ENCODE data around the gene MTA1.

Gene MTA1

GRCh38 chr14:105382343-105383082, 37.1 kb upstream of the MTA1 start:
- DNase-seq (ENCODE audit: low read depth, low spot score), result no peak
- CTCF ChIA-PET, result interaction anchor here (1.7 to 4.0 kb wide), 3 partner anchors 12 to 146 kb away, joined by 4 to 19 read pairs (median 5); no protein-coding TSS in a partner anchor
- no peak overlapping the region for H3K4me3 ChIP-seq (ENCODE audit: low read depth, low read length)
- POLR2A ChIA-PET, result no interaction called here
- TF ChIP-seq CTCF (IDR thresholded peaks at IDR 0.05; ENCODE audit: insufficient read depth, low read length, missing control alignments), result no peak

- no peak for TF ChIP-seq CTCF (IDR thresholded peaks at IDR 0.05; ENCODE audit: insufficient read depth, low read length, missing control alignments)
- no peak overlapping the region for H3K4me3 ChIP-seq (ENCODE audit: low read depth, low read length)
- no peak for DNase-seq (ENCODE audit: low read depth, low spot score)
- POLR2A ChIA-PET, result no interaction called here
- CTCF ChIA-PET, result interaction anchor here (1.2 kb wide), 2 partner anchors 9 to 12 kb away, joined by 4 to 5 read pairs; no protein-coding TSS in a partner anchor
Observed at GRCh38 chr14:105383083-105383730, 36.4 kb upstream of the MTA1 start.

- ChIA-PET POLR2A (no interaction called here), CTCF (interaction anchor here (0.6 to 1.3 kb wide), 5 partner anchors 10 to 97 kb away, joined by 3 to 5 read pairs (median 4); no protein-coding TSS in a partner anchor)
- H3K4me3 ChIP-seq (ENCODE audit: low read depth, low read length), result no peak overlapping the region
- no peak for DNase-seq (ENCODE audit: low read depth, low spot score)
- no peak for TF ChIP-seq CTCF (IDR thresholded peaks at IDR 0.05; ENCODE audit: insufficient read depth, low read length, missing control alignments)
Observed at GRCh38 chr14:105384041-105384557, 35.5 kb upstream of the MTA1 start.

- H3K4me3 ChIP-seq (ENCODE audit: low read depth, low read length), result no peak overlapping the region
- TF ChIP-seq CTCF (IDR thresholded peaks at IDR 0.05; ENCODE audit: insufficient read depth, low read length, missing control alignments), result no peak
- POLR2A ChIA-PET, result no interaction called here
- DNase-seq (ENCODE audit: low read depth, low spot score), result no peak
- CTCF ChIA-PET, result interaction anchor here (0.6 to 1.3 kb wide), 5 partner anchors 11 to 96 kb away, joined by 3 to 5 read pairs (median 3); no protein-coding TSS in a partner anchor
Observed at GRCh38 chr14:105384605-105385321, 34.9 kb upstream of the MTA1 start.

GRCh38 chr14:105385322-105385637, 34.3 kb upstream of the MTA1 start:
- no peak for TF ChIP-seq CTCF (IDR thresholded peaks at IDR 0.05; ENCODE audit: insufficient read depth, low read length, missing control alignments)
- H3K4me3 ChIP-seq (ENCODE audit: low read depth, low read length), result no peak overlapping the region
- ChIA-PET CTCF (interaction anchor here (1.0 to 1.3 kb wide), 2 partner anchors 12 to 96 kb away, joined by 3 to 5 read pairs; no protein-coding TSS in a partner anchor), POLR2A (no interaction called here)
- DNase-seq (ENCODE audit: low read depth, low spot score), result no peak
